Adrenal gland (tissue), 5 donors: ENCODE data around the gene GTF2F2.

Experiments used
- CTCF ChIP-seq, 6 experiments: fragments of 450-650 bp in 4 of 6; fragments of 200-600 bp in 2 of 6; sonication (generic) in 1 of 6; IDR thresholded peaks; 1 replicate in 5 of 6; 2 replicates in 1 of 6; pipeline versions ENCODE4 v1.5.1 to v1.8.0; 2016 to 2021; ENCODE audit warnings: antibody characterized with exemption in 6 of 6, mild to moderate bottlenecking in 2 of 6, moderate library complexity in 1 of 6
- POLR2A ChIP-seq, 2 donors: fragments of 450-650 bp; IDR thresholded peaks; one replicate each; pipeline ENCODE4 v1.6.1; 2017; ENCODE audit warnings: antibody characterized with exemption in 2 of 2, mild to moderate bottlenecking in 2 of 2, moderate library complexity in 1 of 2
- donor health status: DM: no; HTN: no; CAD: no.

GRCh38 chr13:45220403-45220802 is 100.1 kb downstream of the GTF2F2 start:
- TF ChIP-seq CTCF (IDR thresholded peaks at IDR 0.05) (no peak), POLR2A (IDR thresholded peaks at IDR 0.05) (no peak)
